Activated T-cell treated with anti-CD3 and anti-CD28 coated beads for 24 hours (primary cell): ENCODE measurements around the gene GNB1.

ENCODE experiments used
- DNase-seq: peaks from one replicate; pipeline ENCODE4 v3.0.0-alpha.2; 2020; ENCODE audit warnings: low read depth

Gene GNB1

DNA sequence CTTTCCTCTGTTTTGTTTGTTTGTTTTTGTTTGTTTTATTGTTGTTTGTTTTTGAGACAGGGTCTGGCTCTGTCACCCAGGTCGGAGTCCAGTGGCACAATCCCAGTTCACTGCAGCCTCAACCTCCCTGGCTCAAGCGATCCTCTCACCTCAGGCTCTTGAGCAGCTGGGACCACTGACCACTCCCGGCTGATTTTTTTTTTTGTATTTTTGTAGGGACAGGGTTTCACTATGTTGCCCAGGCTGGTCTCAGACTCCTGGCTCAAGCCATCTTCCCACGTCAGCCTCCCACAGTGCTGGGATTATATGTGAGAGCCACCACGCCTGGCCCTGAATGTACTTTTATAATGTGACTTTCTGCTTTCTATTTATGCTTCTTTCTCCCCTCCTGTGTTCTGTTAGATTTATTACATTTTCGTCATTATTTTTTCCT is 19.2 kb upstream of the GNB1 start:
- no peak for DNase-seq

DNA sequence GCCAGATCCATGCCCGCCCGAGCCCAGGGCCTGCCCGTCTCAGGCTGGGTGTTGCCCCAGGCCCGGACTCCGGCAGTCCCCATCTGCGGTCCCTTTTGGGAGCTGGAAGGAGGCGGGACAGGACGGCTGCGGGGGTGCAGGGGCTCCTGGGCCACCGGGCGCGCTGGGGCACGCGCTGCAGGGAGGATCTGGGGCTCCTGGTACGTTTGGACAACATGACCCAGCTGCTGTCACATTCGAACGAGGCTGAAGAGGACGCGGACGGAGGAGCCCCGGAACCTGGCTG is 17.6 kb upstream of the GNB1 start:
- no peak for DNase-seq

DNA sequence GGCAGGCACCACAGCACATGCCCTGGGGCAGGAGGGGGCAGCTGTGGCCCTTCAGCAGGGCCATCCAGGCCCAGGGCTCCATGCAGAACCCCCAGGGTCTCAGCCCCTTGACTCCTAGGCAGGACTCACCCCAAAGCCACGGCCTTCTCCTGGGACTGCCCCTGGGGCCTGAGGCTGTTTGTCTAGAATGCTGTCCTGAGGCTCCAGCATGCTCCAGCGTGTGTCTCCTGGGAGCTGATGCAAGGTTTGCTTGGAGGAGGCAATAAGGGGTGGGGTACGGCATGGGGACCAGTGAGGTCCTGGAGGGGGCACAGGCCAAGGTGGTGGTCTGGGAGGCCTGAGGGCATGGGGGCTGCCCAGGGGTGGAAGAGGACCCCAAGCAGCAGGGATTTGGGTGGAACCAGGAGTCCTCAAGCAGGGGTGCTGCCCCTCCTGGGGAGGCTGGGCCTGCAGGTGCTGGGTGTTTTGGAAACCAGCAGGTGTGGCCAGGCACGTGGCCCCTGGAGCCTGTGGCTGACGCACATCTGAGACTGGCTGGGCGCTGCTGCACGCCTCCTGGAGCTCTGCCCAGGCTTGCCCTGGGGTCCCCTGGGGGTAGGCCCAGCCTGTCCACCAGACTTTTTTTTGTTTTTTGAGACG is 16.3 kb upstream of the GNB1 start:
- no peak for DNase-seq

DNA sequence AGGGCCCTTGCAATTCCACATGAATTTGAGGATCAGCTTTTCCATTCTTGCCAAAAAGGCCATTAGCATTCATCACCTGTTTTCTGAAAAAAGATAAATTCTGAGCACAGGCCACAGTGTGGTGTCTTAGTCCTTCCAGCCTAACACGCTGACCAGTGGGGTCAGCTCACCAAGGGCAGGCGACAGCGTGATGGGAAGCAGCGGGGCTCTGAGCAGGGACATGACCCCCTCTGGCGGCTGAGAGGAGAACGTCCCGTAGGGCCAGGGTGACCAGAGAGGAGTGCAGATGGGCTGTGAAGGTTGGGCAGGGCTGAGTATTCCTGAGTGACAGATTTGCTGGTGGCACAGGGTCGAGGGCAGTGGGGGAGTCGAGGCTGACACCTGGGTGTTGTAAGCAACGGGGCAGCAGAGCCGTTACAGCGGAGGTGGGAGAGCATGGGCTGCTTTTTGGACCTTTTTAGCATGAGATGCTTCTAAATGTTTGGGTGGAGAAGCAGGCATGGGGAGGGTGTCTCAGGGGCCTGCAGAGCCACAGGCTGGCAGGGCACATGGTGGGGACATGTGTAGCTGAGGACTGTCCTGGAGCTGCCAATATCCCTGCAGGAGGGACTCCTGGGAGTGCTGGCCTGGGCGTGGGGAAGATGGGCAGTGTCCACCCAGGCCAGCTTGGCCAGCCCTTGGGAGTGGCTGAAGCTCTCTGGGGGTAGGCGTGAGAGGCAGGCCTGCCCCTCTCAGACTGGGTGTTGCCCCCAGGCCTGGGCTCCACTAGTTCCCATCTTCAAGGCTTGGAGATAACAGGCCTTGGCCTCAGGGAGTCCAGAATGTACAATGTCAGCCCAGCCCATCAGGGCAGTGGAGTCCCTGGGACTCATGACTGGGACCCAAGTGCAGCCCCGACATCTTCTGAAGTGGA is 15.6 kb upstream of the GNB1 start:
- DNase-seq, result peak; percentile 52

DNA sequence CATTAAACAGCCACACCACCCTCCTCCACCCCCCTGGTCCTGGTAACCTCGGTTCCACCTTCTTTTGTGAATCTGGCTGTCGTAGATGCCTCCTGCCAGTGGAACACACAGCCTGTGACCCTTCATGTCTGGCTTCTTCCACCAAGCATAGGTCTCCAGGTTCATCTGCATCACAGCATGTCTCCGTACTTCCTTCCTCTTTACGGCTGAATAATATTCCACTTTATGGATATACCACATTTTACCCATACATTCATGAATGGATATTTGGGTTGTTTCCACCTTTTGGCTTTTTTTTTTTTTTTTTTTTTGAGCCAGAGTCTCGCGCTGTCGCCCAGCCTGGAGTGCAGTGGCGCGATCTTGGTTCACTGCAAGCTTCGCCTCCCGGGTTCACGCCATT is 12.3 kb upstream of the GNB1 start:
- DNase-seq, result no peak

DNA sequence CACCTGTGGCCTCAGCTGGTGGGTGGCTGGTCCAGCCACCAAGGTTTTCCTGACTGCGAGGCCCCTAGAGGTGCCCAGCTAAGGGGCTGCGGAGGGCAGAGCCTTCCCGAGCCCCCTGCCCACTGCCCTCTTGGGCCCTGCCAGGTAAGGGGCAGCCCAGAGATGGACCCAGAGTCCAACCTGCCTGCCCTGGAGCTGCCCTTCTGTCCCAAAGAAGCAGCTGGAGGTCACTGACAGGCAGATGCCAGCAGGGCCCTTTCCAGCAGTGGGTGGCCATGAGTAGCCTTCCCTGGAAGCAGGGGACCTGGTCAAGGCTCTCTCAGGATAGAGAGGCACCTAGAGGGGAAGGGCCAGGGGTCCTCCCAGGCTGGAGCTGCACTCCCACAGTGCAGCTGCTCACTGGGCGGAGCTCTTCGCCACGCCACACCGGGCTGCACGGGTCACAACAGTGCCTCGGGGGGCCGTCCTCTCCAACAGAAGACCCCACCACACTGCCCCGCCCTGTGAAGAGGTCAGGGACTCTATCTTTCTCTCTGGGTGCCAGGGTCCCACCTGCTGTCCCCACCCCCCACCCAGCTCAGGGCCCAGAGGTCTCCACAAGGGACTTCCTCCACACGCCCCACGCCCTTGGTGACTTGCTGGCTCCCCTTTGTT is 10.9 kb upstream of the GNB1 start:
- no peak for DNase-seq

DNA sequence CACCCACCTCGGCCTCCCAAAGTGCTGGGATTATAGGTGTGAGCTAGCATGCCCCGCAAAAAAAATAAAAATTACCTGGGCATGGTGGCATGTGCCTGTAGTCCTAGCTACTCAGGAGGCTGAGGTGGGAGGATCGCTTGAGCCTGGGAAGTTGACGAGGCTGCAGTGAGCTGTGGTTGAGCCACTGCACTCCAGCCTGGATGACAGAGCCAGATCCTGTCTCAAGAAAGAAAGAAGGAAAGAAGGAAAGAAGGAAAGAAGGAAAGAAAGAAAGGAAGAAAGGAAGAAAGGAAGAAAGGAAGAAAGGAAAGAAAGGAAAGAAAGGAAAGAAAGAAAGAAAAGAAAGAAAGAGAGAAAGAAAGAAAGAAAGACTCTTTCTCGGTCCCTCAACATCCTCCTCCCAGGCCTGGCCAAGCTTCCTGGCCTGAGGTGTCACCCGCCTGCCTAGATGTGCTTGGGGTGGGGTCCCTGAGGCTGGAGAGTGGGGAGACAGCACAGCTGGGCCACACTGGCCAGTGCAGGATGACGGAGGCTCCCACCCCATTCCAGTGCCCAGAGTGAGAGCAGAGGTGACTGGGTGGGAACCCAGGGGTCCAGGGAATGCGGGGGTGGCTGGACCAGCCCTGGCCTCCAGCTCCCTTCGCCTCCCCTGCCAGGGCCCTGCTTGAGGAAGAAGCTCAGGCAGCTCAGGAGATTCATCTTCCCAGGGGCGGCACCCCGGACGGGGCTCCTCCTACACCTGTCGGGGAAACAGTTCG is 10.2 kb upstream of the GNB1 start:
- no peak for DNase-seq

DNA sequence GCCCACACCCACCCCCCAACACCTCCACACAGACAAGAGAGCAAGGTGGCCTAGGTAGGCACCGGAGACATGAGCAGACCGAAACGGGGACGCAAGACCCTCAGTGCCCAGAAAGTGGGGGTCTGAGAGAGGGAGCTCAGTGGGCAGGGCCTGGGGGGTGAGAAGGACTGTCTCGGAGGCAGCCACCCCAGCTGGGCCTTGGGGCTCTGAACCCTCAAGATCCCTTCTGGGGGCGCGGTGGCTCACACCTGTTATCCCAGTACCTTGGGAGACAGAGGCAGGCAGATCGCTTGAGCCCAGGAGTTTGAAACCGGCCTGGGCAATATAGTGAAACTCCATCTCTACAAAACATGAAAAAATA is 9.1 kb upstream of the GNB1 start:
- no peak for DNase-seq

DNA sequence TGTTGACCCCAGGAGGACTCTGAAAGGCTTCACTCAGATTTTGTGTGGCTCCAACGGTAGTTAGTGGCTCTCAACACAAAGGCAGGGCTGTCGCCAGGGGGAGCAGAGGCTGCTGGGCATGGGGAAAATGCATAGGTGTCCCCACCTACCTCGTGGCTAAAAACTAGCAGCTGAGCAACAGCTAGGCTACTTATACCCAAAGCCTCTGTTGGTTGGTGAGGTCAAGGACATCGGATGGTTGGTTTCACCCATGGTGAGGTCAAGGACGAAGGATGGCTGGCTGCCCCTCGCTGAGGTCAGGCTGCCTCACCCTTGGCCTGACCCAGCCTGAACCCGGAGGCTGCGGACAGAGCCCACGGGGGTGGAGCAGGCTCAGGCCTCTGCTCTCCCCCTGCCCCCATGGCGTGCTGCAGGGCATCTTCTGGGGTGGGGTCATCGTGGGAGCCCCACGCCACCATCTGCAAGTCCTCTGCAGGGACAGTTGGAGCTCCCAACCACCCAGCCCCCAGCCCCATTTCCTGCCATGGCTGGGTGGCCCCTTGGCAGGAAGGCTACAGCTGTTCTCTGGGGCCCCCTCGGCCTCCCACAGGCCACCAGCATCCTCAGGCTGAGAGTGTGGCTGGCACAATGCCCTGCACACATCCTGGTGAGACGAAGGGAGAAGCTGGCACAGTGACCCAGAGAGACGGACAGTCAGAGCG is 8.5 kb upstream of the GNB1 start:
- no peak for DNase-seq

DNA sequence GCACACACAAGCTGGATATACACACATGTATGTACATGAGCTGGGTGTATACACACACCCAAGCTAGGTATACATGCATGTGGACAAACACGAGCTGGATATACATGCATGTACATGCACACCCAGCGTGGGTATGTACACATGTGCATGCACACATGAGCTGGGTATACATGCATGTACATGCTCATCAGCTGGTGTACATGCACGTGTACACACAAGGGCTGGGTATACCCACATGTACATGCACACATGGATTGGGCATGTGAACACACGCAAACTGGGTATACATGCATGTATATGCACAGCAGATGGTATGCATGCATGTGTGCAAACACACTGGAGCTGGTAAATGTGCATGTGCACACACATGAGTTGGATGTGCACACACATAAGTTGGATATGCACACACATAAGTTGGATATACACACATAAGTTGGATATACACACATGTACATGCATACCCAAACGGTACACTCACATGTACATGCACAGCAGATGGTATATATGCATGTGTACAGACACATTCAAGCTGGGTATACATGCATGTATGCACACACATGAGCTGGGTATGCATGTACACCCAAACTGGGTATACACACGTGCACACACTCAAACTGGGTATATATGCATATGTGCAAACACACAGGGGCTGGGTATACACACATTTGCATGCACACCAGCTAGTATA is 7.5 kb upstream of the GNB1 start:
- no peak for DNase-seq

DNA sequence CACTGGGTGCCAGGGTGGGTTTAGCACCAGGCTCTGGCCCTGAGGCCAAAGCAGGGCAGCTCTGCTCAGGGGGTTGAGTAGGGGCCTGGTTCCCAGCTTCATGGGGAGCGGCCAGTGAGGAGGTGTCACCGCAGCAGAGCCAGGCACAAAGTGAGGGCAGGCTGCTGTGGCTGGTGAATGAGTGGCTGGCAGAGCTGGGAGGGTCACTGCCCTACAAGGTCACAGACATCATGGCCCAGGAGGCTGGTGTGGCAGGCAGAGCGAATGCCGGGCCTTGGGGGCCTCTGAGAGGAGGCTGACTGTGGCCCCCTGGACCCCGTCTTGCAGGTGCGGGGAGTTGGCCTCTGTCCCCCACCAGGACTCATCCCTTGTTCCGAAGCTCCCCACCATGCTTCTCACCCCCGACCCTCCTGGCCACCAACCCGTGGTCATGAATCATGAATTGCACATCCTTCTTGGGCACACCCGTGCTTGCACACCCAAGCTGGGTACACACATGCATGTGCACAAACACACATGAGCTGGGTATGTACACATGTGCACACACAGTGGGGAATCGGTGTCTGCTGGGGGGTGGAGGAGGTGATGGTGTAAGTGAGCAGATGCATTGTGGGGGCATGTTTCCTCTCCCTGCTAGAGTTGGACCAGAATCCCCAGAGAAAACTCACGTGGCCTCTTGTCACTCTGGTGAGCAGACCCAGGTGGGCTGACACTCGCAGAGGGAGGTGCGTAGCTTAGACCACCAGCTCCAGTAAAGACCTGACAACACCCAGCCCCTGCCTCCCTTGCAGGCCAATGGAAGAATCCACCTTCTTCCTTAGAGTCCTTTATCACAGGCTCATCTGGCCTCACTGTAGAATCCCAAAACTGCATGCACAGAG is 4.8 kb upstream of the GNB1 start:
- DNase-seq, result no peak

DNA sequence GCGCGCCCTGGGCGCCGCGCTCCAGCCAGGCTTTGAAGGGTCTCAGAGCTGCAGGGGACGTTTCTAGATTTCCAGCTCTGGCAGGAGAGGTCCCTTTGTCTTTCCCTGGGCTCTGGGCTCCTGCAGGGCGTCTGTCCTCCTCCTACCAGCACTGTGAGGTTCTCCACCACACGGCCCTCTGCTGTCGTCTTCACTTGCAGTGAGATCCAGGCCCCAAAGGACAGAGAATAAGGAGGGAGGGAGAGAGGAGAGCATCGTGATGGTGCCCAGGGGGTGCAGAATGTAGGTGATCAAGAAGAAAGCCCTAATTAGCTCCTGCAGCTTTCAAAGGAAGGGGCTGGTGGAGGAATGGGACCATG is 4.2 kb upstream of the GNB1 start:
- DNase-seq, result no peak

DNA sequence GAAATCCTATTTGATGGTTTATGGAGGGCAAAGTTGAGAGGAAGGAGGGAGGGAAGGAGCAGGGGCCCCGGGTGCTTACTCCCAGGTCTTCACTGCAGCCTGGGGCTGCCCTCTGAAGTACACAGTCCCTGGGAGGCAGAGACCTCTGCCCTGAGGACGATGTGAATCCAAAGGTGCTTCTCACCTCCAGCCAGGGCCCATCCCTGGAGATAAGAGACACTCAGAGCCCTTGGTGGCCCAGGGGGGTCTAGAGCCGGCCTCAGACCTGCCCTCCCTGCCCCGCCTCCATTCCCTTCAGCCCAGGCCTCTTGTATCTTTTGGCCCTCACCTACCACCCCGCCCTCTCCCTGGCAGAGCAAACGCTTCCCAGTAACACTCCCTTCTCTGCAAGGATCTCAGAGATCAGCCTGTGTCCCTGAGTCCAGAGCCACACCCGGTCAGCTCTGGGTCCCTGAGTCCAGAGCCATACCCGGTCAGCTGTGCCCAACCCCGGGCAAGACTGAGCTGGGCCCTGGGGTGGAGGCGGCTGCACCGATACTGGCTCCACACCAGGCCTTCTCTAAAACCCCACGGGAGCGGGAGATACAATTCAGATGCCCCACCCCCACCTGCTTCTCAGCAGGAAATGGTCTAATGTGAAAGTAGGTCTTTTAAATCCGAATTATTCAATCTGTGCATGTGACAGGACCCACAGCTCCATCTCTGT is 3.6 kb upstream of the GNB1 start:
- no peak for DNase-seq

DNA sequence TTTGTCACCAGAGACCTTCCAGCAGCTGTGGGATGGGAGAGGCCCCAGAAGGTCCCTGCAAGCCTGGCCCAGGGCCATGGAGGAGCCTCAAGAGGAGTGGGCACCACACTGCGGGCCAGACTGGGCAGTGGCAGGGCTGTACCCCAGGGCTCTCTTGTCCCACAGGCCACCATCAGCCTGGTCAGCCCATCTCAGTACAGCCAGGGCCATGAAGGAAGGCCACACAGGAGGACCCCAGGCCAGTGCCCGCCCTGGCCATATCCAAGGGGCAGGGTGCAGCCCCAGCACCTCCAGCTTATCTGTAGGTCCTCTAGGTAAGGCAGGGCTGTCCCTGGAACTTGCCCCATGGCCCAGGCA is 3.1 kb upstream of the GNB1 start:
- no peak for DNase-seq

DNA sequence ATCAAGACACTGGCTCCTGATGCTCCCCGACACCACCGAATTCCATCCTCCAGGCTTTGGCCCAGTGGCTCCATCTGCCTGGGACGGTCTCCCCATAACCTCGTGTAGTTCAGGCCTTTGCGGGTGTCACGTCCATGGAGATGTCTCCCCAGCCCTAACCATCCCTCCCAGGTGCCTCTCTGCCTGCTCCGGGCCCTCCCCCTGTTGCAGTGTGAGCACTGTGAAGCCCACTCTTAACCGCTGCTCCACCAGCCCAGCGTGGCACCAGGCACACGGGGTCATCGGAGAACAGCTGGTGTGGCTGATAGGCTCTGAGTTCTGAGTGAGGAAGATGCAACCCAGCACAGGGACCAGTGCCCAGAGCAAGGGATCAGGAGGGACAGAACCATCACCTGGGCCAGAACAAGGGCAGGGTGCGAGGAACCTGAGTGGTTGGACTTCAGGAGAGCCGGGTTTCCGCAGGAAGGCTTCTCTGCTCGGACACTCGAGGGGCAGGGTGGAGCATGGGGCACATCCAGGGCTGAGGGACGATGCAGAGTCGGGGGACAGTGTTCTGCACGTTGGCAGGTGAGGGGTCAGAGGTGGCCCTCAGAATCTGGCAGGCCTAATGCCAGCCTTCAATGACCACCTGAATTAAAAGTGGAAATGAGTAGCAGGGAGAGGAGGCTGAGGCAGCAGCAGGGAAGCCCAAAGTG is 2.6 kb upstream of the GNB1 start:
- no peak for DNase-seq

DNA sequence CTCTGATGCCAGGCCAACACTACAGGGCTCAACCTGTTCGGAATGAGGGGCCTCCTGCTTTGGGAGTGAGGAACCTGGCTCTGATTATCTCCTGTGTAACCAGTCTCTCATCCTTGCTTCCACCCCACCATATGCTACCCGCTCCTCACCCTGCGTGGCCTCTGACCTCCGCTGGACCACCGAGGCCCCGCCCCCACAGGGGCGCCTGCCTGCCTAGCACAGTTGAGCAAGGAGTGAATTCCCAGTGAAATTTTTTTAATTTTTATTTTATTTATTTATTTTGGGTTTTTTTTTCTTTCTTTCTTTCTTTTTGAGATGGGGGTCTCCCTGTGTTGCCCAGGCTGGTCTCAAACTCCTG is 1.9 kb upstream of the GNB1 start:
- DNase-seq, result no peak

DNA sequence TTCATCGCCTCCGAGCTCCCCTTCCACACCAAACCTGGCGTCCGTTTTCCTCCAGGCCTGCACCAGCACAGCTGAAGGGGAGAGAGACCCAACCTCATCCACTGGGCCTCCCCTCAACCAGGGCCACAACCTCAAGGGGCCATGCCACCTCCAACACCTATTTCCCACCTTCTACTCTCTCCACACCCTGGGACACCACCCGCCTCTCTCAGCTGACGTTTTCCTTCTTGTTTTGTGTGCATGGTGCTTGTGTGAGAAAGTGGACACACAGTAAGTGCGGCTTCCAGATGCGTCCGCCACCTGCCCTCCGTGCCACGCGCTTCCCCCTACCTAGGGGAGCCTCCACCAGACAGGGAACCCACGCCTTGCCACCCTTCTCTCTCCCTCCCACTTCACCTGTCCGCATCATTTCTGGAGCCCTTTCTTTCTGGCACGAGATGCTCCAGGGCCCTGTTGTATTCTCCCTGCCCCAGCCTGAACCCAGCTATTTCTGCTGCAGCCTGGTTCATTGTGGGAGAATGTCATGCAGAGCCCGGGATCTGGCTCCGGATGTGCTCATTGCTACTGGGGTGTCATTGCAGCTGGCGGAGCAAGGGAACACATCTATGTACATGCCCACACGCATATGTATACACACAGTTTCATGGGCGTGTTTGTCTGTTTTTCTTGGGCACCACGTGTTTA is 1.3 kb upstream of the GNB1 start:
- no peak for DNase-seq

DNA sequence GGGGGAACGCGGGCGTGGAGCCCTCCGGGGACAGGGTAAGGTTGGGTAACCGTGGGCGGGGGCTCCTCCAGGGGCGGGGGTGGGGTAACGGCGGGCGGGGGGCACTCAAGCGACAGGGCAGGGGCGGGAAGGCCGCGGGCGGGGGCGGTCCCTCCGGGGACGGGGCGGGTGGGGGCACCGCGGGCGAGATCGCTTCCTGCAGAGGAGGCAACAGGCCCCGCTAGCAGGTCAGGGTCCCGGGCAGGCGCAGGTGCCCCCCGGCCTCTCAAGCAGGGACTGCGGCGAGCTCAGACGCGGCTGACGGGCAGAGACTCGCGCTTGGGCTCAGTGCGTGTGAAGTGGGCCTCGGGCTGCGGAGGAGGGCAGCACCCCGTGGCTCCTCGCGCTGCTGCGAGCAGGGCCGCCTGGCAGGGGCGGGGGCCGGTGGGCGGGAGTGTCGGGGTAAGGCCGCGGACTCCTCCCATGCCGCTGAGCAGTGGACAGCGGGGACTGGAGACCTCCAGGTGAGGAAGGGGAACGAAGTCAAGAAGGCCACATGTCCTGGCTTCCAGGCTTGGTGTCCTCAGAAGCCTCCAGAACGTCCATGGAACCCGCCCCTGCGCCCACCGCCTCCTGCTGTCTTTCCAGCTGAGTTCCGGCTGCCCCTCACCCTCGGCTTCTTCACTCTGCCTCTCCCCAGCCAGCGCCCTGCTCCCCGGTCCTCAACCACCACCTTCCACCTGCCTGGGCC is 627 bp upstream of the GNB1 start:
- no peak for DNase-seq
